Measurements from ENCODE around the gene DGKB. TPM values are rescaled to one million over a fixed set of nuclear protein-coding genes. Genes with fewer than 3 reads are reported as not detected.

The DGKB gene
- total RNA-seq, 4 donors from 2014 or later, result 0.40 to 3.8 (median 0.82) TPM; not detected in 1

DNA sequence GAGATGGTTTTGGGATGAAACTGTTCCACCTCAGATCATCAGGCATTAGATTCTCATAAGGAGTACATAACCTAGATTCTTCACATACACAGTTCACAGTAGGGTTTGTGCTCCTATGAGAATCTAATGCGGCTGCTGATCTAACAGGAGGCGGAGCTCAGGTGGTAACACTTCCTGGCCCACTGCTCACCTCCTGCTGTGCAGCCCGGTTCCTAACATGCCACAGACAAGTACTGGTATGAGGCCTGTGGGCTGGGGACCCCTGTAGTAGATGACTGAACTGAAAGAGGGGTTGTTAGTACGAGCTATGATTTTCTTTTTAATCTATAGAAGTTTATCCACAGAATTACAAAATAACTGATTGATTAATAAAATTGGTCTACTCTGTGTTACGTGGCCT lies 48.1 kb downstream of the DGKB start:
- DNase-seq, result no peak
- Histone ChIP-seq H3K4me3 (no peak overlapping the region), H3K27ac (no peak overlapping the region), H3K27me3 (no peaks in the 10 kb centered on the region), H3K36me3 (no peaks in the 10 kb centered on the region), H3K9me3 (no peaks in the 10 kb centered on the region), H3K4me1 (no peaks in the 10 kb centered on the region)
- WGBS, 2 donors (ENCODE audit: low coverage in 1 of 2), result 62 to 92% methylated on average over 4 to 5 of the region's 5 CpGs
- TF ChIP-seq POLR2A (IDR thresholded peaks at IDR 0.05) (no peak), EP300 (IDR thresholded peaks at IDR 0.05; ENCODE audit: low read depth) (no peak), POLR2AphosphoS5 (IDR thresholded peaks at IDR 0.05) (no peak)
- TF ChIP-seq, protein P1, sequence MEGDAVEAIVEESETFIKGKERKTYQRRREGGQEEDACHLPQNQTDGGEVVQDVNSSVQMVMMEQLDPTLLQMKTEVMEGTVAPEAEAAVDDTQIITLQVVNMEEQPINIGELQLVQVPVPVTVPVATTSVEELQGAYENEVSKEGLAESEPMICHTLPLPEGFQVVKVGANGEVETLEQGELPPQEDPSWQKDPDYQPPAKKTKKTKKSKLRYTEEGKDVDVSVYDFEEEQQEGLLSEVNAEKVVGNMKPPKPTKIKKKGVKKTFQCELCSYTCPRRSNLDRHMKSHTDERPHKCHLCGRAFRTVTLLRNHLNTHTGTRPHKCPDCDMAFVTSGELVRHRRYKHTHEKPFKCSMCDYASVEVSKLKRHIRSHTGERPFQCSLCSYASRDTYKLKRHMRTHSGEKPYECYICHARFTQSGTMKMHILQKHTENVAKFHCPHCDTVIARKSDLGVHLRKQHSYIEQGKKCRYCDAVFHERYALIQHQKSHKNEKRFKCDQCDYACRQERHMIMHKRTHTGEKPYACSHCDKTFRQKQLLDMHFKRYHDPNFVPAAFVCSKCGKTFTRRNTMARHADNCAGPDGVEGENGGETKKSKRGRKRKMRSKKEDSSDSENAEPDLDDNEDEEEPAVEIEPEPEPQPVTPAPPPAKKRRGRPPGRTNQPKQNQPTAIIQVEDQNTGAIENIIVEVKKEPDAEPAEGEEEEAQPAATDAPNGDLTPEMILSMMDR (IDR thresholded peaks at IDR 0.05), result no peak
- in situ Hi-C loops (cut with MboI; ENCODE audit: low pct_ligation_motif_present in 1 of 4, low pct_unique_long_range_greater_than_20kb in 1 of 4, low sequenced_read_pairs in 3 of 4), result no loop called here
- intact Hi-C loops (cut with DNase I; ENCODE audit: low total_unique reads), result no loop called here

DNA sequence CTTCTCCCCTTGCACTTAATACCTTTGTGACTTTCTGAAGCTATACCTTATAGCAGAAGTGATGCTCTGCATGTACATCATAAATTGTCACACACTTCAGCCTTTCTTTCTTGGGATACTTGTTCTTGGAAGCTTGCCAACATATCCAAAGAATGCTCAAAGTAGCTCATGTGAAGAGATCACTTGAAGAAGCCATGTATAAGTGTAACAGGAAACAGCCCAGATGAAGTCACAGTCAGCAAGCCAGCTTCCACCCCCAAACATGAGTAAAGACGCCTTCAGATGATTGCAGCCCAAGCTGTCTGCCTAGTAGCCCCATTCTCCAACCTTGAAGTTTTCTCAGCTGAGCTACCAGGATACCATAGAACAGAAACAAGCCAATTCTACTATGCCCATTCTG lies 50.9 kb downstream of the DGKB start:
- no peak for DNase-seq
- H3K9me3 ChIP-seq, result no peaks in the 10 kb centered on the region
- H3K4me1 ChIP-seq, result no peaks in the 10 kb centered on the region
- no peaks in the 10 kb centered on the region for H3K27me3 ChIP-seq
- H3K36me3 ChIP-seq, result no peaks in the 10 kb centered on the region
- intact Hi-C loops (cut with DNase I; ENCODE audit: low total_unique reads) (no loop called here), in situ Hi-C loops (cut with MboI; ENCODE audit: low pct_ligation_motif_present in 1 of 4, low pct_unique_long_range_greater_than_20kb in 1 of 4, low sequenced_read_pairs in 3 of 4) (no loop called here)
- TF ChIP-seq, protein P1 (IDR thresholded peaks at IDR 0.05), result no peak
- TF ChIP-seq POLR2A (IDR thresholded peaks at IDR 0.05) (no peak), POLR2AphosphoS5 (IDR thresholded peaks at IDR 0.05) (no peak), EP300 (IDR thresholded peaks at IDR 0.05; ENCODE audit: low read depth) (no peak)
- no peak overlapping the region for H3K27ac ChIP-seq
- 67% methylated on average over 1 of the region's 1 CpG; no CpG with 5 or more reads in 1 of the 2 donors for WGBS, 2 donors (ENCODE audit: low coverage in 1 of 2)
- H3K4me3 ChIP-seq, result no peak overlapping the region

DNA sequence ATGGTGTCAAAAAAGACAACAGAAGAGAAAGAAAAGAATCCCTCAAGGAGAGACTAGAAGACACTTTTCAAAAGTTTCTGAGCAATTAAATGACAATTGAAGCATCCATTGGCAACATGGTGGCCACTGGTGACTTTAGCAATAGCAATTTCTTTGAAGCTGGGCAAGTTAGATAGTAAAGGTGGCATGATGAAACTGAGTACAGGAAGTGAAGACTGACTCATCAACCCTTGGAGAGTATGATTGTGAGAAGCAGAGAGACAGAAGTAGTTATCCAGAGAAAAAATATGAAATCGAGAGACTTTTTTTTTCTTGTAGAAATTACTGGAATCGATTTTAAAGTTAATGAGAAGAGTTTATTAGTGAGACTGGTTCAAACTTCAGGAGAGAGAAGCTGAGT lies 52.5 kb downstream of the DGKB start:
- Histone ChIP-seq H3K27ac (no peak overlapping the region), H3K4me1 (no peaks in the 10 kb centered on the region), H3K36me3 (no peaks in the 10 kb centered on the region), H3K4me3 (no peak overlapping the region), H3K9me3 (no peaks in the 10 kb centered on the region), H3K27me3 (no peaks in the 10 kb centered on the region)
- TF ChIP-seq POLR2A (IDR thresholded peaks at IDR 0.05) (no peak), POLR2AphosphoS5 (IDR thresholded peaks at IDR 0.05) (no peak), EP300 (IDR thresholded peaks at IDR 0.05; ENCODE audit: low read depth) (no peak)
- TF ChIP-seq, protein P1 (IDR thresholded peaks at IDR 0.05), result no peak
- DNase-seq, result no peak
- intact Hi-C loops (cut with DNase I; ENCODE audit: low total_unique reads), result no loop called here
- in situ Hi-C loops (cut with MboI; ENCODE audit: low pct_ligation_motif_present in 1 of 4, low pct_unique_long_range_greater_than_20kb in 1 of 4, low sequenced_read_pairs in 3 of 4), result no loop called here
- WGBS, 2 donors (ENCODE audit: low coverage in 1 of 2), result 69 to 82% methylated on average over 2 of the region's 2 CpGs

DNA sequence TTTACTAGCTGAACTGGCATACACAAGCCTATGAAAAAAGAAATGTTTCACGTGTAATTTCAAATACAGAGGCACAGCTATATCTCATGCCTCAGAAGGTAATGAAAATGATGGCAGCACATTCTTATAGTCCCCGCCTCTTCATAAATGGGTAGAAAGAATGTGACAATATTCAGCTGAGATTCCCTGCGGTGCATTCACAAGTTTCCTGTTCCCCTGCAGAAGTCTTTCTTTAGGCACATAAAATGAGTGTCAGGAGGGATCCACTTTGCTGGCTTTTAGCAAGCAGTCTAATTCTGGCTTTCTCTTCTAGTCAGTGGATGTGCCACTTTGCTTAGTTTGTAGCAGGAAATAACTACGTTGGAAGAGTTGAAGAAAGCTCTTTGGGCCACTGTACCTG lies 56.1 kb downstream of the DGKB start:
- in situ Hi-C loops (cut with MboI; ENCODE audit: low pct_ligation_motif_present in 1 of 4, low pct_unique_long_range_greater_than_20kb in 1 of 4, low sequenced_read_pairs in 3 of 4) (no loop called here), intact Hi-C loops (cut with DNase I; ENCODE audit: low total_unique reads) (no loop called here)
- H3K9me3 ChIP-seq, result no peaks in the 10 kb centered on the region
- H3K27me3 ChIP-seq, result no peaks in the 10 kb centered on the region
- no peaks in the 10 kb centered on the region for H3K36me3 ChIP-seq
- TF ChIP-seq, protein P1 (IDR thresholded peaks at IDR 0.05), result no peak
- TF ChIP-seq EP300 (IDR thresholded peaks at IDR 0.05; ENCODE audit: low read depth), result no peak
- TF ChIP-seq POLR2A (IDR thresholded peaks at IDR 0.05), result no peak
- no peak for TF ChIP-seq POLR2AphosphoS5 (IDR thresholded peaks at IDR 0.05)
- no peak overlapping the region for H3K27ac ChIP-seq
- H3K4me3 ChIP-seq, result no peak overlapping the region
- DNase-seq, result no peak
- WGBS, 2 donors (ENCODE audit: low coverage in 1 of 2), result 79 to 94% methylated on average over 3 to 4 of the region's 4 CpGs
- no peaks in the 10 kb centered on the region for H3K4me1 ChIP-seq
